ENCODE results near the gene ZFAND6.

DNA sequence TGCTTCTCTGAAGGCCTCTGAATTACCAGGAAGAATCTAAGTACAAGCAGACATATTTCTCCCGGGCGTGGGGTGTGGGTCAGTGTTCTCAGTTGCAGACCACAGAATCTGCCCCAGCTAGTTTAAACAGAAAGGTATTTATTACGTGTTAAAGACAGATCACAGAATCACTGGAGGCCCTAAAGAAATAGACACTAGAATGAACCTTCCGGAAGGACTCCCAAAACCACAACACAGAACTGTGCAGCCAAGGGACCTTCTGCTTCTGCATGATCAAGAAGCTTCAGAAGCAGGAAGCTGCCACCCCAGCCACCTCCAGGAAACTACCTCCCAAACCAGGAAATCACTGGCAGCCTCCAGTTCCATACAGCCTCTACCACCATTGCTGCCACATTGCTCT is 32.7 kb upstream of the ZFAND6 start:
- TF ChIP-seq, protein P1, sequence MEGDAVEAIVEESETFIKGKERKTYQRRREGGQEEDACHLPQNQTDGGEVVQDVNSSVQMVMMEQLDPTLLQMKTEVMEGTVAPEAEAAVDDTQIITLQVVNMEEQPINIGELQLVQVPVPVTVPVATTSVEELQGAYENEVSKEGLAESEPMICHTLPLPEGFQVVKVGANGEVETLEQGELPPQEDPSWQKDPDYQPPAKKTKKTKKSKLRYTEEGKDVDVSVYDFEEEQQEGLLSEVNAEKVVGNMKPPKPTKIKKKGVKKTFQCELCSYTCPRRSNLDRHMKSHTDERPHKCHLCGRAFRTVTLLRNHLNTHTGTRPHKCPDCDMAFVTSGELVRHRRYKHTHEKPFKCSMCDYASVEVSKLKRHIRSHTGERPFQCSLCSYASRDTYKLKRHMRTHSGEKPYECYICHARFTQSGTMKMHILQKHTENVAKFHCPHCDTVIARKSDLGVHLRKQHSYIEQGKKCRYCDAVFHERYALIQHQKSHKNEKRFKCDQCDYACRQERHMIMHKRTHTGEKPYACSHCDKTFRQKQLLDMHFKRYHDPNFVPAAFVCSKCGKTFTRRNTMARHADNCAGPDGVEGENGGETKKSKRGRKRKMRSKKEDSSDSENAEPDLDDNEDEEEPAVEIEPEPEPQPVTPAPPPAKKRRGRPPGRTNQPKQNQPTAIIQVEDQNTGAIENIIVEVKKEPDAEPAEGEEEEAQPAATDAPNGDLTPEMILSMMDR (conservative IDR thresholded peaks at IDR 0.05 in 1 of 2, IDR thresholded peaks at IDR 0.05 in 1 of 2; ENCODE audit: extremely low read depth in 1 of 2, insufficient read depth in 1 of 2, low read depth in 1 of 2, low read length in 2 of 2), result no peak
- TF ChIP-seq EZH2 (IDR thresholded peaks at IDR 0.05; ENCODE audit: borderline replicate concordance, low read length), result no peak

All from mammary epithelial cell (primary cell).